OCI-LY7 (cell line): ENCODE results near the gene ITPKB.

Experiments
- CTCF ChIP-seq: fragments of 200-600 bp; sonication (generic); conservative IDR thresholded peaks from 2 replicates; pipeline ENCODE4 v1.5.1; 2014; ENCODE audit warnings: mild to moderate bottlenecking, antibody characterized with exemption, low read length, moderate library complexity, mixed read lengths
- EZH2phosphoT487 ChIP-seq: fragments of 200-600 bp; sonication (generic); IDR thresholded peaks from 2 replicates; pipeline ENCODE4 v1.6.1; 2018; ENCODE audit warnings: low read depth, borderline replicate concordance, mild to moderate bottlenecking, mixed run types, antibody characterized with exemption, low read length, moderate library complexity, mixed read lengths

DNA sequence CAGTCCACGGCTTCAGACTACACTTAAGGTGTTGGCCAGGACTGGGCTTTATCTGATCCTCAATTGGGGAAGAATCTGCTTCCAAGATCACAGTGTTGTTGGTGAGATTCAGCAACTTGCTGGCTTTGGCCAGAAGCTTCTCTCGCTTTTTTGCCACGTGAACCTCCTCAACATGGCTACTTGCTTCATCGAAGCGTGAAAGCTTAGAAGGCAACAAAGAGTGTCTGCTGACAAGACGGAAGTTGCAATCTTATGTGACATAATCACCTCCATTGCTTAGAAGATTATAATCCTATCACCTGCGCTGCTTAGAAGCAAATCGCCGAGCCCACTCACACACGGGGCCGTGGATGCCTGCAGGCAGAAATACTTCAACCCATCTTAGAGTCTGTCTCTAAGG lies 10.4 kb upstream of the ITPKB start:
- no peak for TF ChIP-seq CTCF
- no peak for TF ChIP-seq EZH2phosphoT487
